ENCODE measurements around the gene TSPAN1.

TSPAN1 gene

GRCh38 chr1:46174448-46175231 is at the start of gene TSPAN1:
TSPAN1 (plus strand) TSS chr1:46175087; CDS start chr1:46181108, 6,021 bp downstream.
- DNase-seq, result no peak

- DNase-seq, result no peak
Observed at GRCh38 chr1:46128344-46128743, 46.5 kb upstream of the TSPAN1 start.

- DNase-seq, result no peak
Observed at GRCh38 chr1:46130121-46130520, 44.8 kb upstream of the TSPAN1 start.

- no peak for DNase-seq
Observed at GRCh38 chr1:46130606-46131005, 44.3 kb upstream of the TSPAN1 start.

GRCh38 chr1:46131093-46131492 is 43.8 kb upstream of the TSPAN1 start:
- DNase-seq, result no peak

GRCh38 chr1:46131712-46132528 is 43.0 kb upstream of the TSPAN1 start:
- peak; percentile 72 for DNase-seq

- DNase-seq, result peak; percentile 99
Observed at GRCh38 chr1:46132529-46133180, 42.2 kb upstream of the TSPAN1 start, which contains the start of gene PIK3R3. PIK3R3 (minus strand) TSS chr1:46132629; CDS start chr1:46131952, 677 bp downstream.

- DNase-seq, result peak; percentile 92
Observed at GRCh38 chr1:46133181-46133658, 41.7 kb upstream of the TSPAN1 start.

GRCh38 chr1:46133781-46134350 is 41.0 kb upstream of the TSPAN1 start:
- peak; percentile 36 for DNase-seq

- DNase-seq, result peak; percentile 84
Observed at GRCh38 chr1:46134660-46135331, 40.1 kb upstream of the TSPAN1 start.

GRCh38 chr1:46136711-46137110 is 38.2 kb upstream of the TSPAN1 start:
- DNase-seq, result no peak

GRCh38 chr1:46137916-46138315 is 37.0 kb upstream of the TSPAN1 start:
- DNase-seq, result no peak

GRCh38 chr1:46148318-46148717 is 26.6 kb upstream of the TSPAN1 start:
- no peak for DNase-seq

GRCh38 chr1:46150085-46150484 is 24.8 kb upstream of the TSPAN1 start:
- DNase-seq, result no peak

GRCh38 chr1:46152016-46152415 is 22.9 kb upstream of the TSPAN1 start:
- DNase-seq, result no peak

GRCh38 chr1:46153228-46153627 is 21.7 kb upstream of the TSPAN1 start:
- no peak for DNase-seq

GRCh38 chr1:46153732-46154131 is 21.2 kb upstream of the TSPAN1 start:
- DNase-seq, result no peak

- no peak for DNase-seq
Observed at GRCh38 chr1:46157916-46158311, 17.0 kb upstream of the TSPAN1 start.

- DNase-seq, result no peak
Observed at GRCh38 chr1:46158312-46159281, 16.3 kb upstream of the TSPAN1 start.

GRCh38 chr1:46159516-46159915 is 15.4 kb upstream of the TSPAN1 start:
- DNase-seq, result no peak

GRCh38 chr1:46160212-46160611 is 14.7 kb upstream of the TSPAN1 start:
- no peak for DNase-seq

Data from NCI-H345 (cell line).